H7 (cell line): ENCODE data around the gene IL12B. TPM values are rescaled to one million over a fixed set of nuclear protein-coding genes. Genes with fewer than 3 reads are reported as not detected.
"Not testable (repeated sequence)": the region's sequence is repeated elsewhere in the genome, so short reads cannot be mapped to it uniquely, and the experiment has no call there.

Experiments used
- DNase-seq: peaks from one replicate; pipeline ENCODE4 v3.0.0; 2012
- H3K27me3 ChIP-seq: 2 replicates; pipeline ENCODE4 v1.6.0; 2011; ENCODE audit warnings: mild to moderate bottlenecking, low read length; ENCODE audit not compliant: control insufficient read depth, insufficient read depth
- H3K36me3 ChIP-seq: replicated peaks from 2 replicates; pipeline ENCODE4 v1.5.1; 2011; ENCODE audit warnings: low read length; ENCODE audit not compliant: control insufficient read depth, insufficient read depth
- H3K4me3 ChIP-seq: 2 replicates; pipeline ENCODE4 v1.5.1; 2011; ENCODE audit warnings: low read depth, mild to moderate bottlenecking, control low read depth, low read length, moderate library complexity; ENCODE audit not compliant: insufficient read depth
- total RNA-seq: library from RNA; depleted of rRNA; stranded (reverse); fragments of >200 nt; shearing (Covaris generic); gene quantifications from 2 replicates; pipeline ENCODE4 v1.2.3, GENCODE V29; 2014

Gene IL12B
- total RNA-seq, 1 experiment from 2014 or later: not detected

GRCh38 chr5:159318448-159318847 is 11.8 kb downstream of the IL12B start:
- Histone ChIP-seq H3K36me3 (no peaks in the 10 kb centered on the region), H3K27me3 (no peaks in the 10 kb centered on the region), H3K4me3 (no peak overlapping the region)
- DNase-seq: no peak

GRCh38 chr5:159317849-159318248 is 12.4 kb downstream of the IL12B start:
- no peak for DNase-seq
- Histone ChIP-seq H3K4me3 (no peak overlapping the region), H3K36me3 (no peaks in the 10 kb centered on the region), H3K27me3 (no peaks in the 10 kb centered on the region)

- DNase-seq: peak; percentile 40
- H3K27me3 ChIP-seq: no peaks in the 10 kb centered on the region; the same call in 1 of the 2 replicates
- H3K36me3 ChIP-seq: no peaks in the 10 kb centered on the region
- no peak overlapping the region for H3K4me3 ChIP-seq
Observed at GRCh38 chr5:159316519-159317383, 13.5 kb downstream of the IL12B start.

GRCh38 chr5:159313197-159313596 is 17.1 kb downstream of the IL12B start:
- H3K27me3 ChIP-seq: peaks cover 24% of the 10 kb centered on the region
- no peaks in the 10 kb centered on the region for H3K36me3 ChIP-seq
- H3K4me3 ChIP-seq: no peak overlapping the region
- no peak for DNase-seq

- Histone ChIP-seq H3K4me3 (no peak overlapping the region), H3K27me3 (peaks cover 24% of the 10 kb centered on the region)
Observed at GRCh38 chr5:159311063-159311462, 19.2 kb downstream of the IL12B start.

GRCh38 chr5:159310511-159310910 is 19.8 kb downstream of the IL12B start:
- H3K4me3 ChIP-seq: peak overlapping the region; percentile 6; the same call in 1 of the 2 replicates
- no peaks in the 10 kb centered on the region for H3K36me3 ChIP-seq
- peaks cover 24% of the 10 kb centered on the region for H3K27me3 ChIP-seq
- peak; percentile 70 for DNase-seq

More at GRCh38 chr5:159311063-159311462, 19.2 kb downstream of the IL12B start:
- no peak for DNase-seq
- H3K36me3 ChIP-seq: no peaks in the 10 kb centered on the region

GRCh38 chr5:159309689-159310433 is 20.4 kb downstream of the IL12B start:
- no peak overlapping the region for H3K4me3 ChIP-seq
- H3K36me3 ChIP-seq: no peaks in the 10 kb centered on the region
- DNase-seq: no peak
- peaks cover 24% of the 10 kb centered on the region for H3K27me3 ChIP-seq

GRCh38 chr5:159304961-159305595 is 25.2 kb downstream of the IL12B start:
- Histone ChIP-seq H3K27me3 (peaks cover 7% of the 10 kb centered on the region), H3K4me3 (no peak overlapping the region), H3K36me3 (no peaks in the 10 kb centered on the region)
- DNase-seq: no peak

GRCh38 chr5:159303286-159303685 is 27.0 kb downstream of the IL12B start:
- Histone ChIP-seq H3K27me3 (no peaks in the 10 kb centered on the region), H3K4me3 (no peak overlapping the region), H3K36me3 (no peaks in the 10 kb centered on the region)
- DNase-seq: no peak

- not testable (repeated sequence) for H3K36me3 ChIP-seq, H3K27me3 ChIP-seq, H3K4me3 ChIP-seq, DNase-seq
Observed at GRCh38 chr5:159301929-159302860, 28.1 kb downstream of the IL12B start.

- no peak overlapping the region for H3K4me3 ChIP-seq
- no peaks in the 10 kb centered on the region for H3K36me3 ChIP-seq
- no peaks in the 10 kb centered on the region for H3K27me3 ChIP-seq
- DNase-seq: no peak
Observed at GRCh38 chr5:159301466-159301865, 28.8 kb downstream of the IL12B start.

- DNase-seq, H3K27me3 ChIP-seq, H3K4me3 ChIP-seq, H3K36me3 ChIP-seq: not testable (repeated sequence)
Observed at GRCh38 chr5:159297300-159297699, 33.0 kb downstream of the IL12B start.

- no peak for DNase-seq
- Histone ChIP-seq H3K4me3 (no peak overlapping the region), H3K36me3 (no peaks in the 10 kb centered on the region), H3K27me3 (no peaks in the 10 kb centered on the region)
Observed at GRCh38 chr5:159294921-159295320, 35.4 kb downstream of the IL12B start.

- no peaks in the 10 kb centered on the region for H3K36me3 ChIP-seq
- H3K27me3 ChIP-seq: no peaks in the 10 kb centered on the region
- H3K4me3 ChIP-seq: no peak overlapping the region
- no peak for DNase-seq
Observed at GRCh38 chr5:159290741-159291140, 39.5 kb downstream of the IL12B start.
